ENCODE measurements around the gene LILRA6. TPM values are rescaled to one million over a fixed set of nuclear protein-coding genes. Genes with fewer than 3 reads are reported as not detected.

LILRA6 gene
- polyA plus RNA-seq, 3 donors: 65.7 to 150 (median 143) TPM

DNA sequence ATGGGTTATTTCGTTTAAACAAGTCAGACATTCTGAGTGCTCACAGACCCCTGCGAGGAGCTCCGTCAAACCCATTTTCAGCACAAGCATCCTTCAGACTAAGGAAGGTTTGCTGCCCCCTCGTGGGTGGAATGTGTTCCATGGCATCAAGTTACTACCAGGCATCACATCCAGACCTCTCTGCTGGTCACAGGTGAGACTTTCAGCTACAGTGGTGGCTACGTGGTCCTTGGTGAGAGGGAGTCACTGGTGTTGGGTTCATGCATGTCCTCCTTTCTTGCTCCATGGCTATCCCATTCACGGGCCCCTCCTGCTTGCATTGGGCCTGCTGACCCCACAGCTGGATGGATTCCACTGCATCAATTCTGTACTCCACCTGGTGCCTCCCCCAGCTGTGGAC lies 23.5 kb upstream of the LILRA6 start:
- peak overlapping the region in 1 of 2 donors; percentile 20 for H3K4me3 Mint-ChIP-seq
- intact Hi-C loops (cut with micrococcal nuclease): loop anchor here in 1 of 2 donors (2.0 to 10.0 kb wide), 2 partner anchors 15 to 49 kb away; partner anchors contain the start of genes LILRA5 and LILRB2

DNA sequence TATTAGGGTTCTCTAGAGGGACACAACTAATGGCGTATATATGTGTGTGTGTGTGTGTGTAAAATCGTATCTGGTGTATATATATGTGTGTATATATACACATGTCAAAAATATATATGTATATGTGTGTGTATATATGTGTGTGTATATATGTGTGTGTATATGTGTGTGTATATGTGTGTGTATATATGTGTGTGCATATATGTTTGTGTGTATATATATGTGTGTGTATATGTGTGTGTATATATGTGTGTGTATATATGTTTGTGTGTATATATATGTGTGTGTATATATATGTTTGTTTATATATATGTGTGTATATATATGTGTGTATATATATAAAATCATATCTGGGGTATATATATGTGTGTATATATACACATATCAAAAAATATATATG lies 19.9 kb upstream of the LILRA6 start:
- H3K27ac Mint-ChIP-seq: no peak overlapping the region
- Histone ChIP-seq H3K36me3 (replicated peaks in 1 of 2; ENCODE audit: control insufficient read depth in 1 of 2, insufficient read depth in 2 of 2, low read length in 2 of 2) (no peaks in the 10 kb centered on the region), H3K27ac (ENCODE audit: low read depth in 1 of 2, low read length in 2 of 2) (no peak overlapping the region), H3K9ac (ENCODE audit: insufficient read depth, low read length, poor library complexity, severe bottlenecking) (no peak overlapping the region), H3K4me2 (replicated peaks; ENCODE audit: extremely low read depth, low read length, poor library complexity, severe bottlenecking) (no peak overlapping the region), H3K4me1 (ENCODE audit: control insufficient read depth in 1 of 2, insufficient read depth in 2 of 2, low read length in 2 of 2) (peaks cover 8 to 17% of the 10 kb centered on the region in 2 donors), H4K20me1 (ENCODE audit: insufficient read depth, low read length) (no peaks in the 10 kb centered on the region), H2AFZ (ENCODE audit: insufficient read depth, low read depth, low read length, poor library complexity, severe bottlenecking) (no peak overlapping the region), H3K79me2 (ENCODE audit: insufficient read depth, low read length) (no peaks in the 10 kb centered on the region), H3K9me3 (replicated peaks in 1 of 2; ENCODE audit: control insufficient read depth in 1 of 2, insufficient read depth in 1 of 2, low read length in 2 of 2) (no peaks in the 10 kb centered on the region), H3K27me3 (ENCODE audit: control insufficient read depth in 2 of 2, insufficient read depth in 2 of 2, low read length in 2 of 2) (no peaks in the 10 kb centered on the region), H3K4me3 (replicated peaks in 1 of 3; ENCODE audit: low read depth in 2 of 3, low read length in 3 of 3) (no peak overlapping the region)
- peaks cover 17% of the 10 kb centered on the region for H3K4me1 Mint-ChIP-seq
- H3K36me3 Mint-ChIP-seq: no peaks in the 10 kb centered on the region
- DNase-seq: no peak
- intact Hi-C loops (cut with micrococcal nuclease): loop anchor here in 1 of 2 donors (10.0 kb wide), 1 partner anchor 52 kb away; the partner anchor contains the start of gene LILRA5
- TF ChIP-seq, protein P1, sequence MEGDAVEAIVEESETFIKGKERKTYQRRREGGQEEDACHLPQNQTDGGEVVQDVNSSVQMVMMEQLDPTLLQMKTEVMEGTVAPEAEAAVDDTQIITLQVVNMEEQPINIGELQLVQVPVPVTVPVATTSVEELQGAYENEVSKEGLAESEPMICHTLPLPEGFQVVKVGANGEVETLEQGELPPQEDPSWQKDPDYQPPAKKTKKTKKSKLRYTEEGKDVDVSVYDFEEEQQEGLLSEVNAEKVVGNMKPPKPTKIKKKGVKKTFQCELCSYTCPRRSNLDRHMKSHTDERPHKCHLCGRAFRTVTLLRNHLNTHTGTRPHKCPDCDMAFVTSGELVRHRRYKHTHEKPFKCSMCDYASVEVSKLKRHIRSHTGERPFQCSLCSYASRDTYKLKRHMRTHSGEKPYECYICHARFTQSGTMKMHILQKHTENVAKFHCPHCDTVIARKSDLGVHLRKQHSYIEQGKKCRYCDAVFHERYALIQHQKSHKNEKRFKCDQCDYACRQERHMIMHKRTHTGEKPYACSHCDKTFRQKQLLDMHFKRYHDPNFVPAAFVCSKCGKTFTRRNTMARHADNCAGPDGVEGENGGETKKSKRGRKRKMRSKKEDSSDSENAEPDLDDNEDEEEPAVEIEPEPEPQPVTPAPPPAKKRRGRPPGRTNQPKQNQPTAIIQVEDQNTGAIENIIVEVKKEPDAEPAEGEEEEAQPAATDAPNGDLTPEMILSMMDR (IDR thresholded peaks at IDR 0.05): no peak
- H3K9me3 Mint-ChIP-seq: no peaks in the 10 kb centered on the region
- H3K4me3 Mint-ChIP-seq: no peak overlapping the region
- peaks cover 0 to 6% (median 3%) of the 10 kb centered on the region in 3 donors for H3K27me3 Mint-ChIP-seq (ENCODE audit: low read depth in 3 of 3)
- no CpG with 5 or more reads among the region's 2 CpGs for WGBS (ENCODE audit: insufficient coverage)

More for the DNA sequence above, 23.5 kb upstream of the LILRA6 start:
- H3K27ac Mint-ChIP-seq: peak overlapping the region in 3 of 7 donors; percentile 30 to 84 (median 48)
- H3K9me3 ChIP-seq (replicated peaks in 1 of 2; ENCODE audit: control insufficient read depth in 1 of 2, insufficient read depth in 1 of 2, low read length in 2 of 2): no peaks in the 10 kb centered on the region
- no peak overlapping the region for H3K9ac ChIP-seq (ENCODE audit: insufficient read depth, low read length, poor library complexity, severe bottlenecking)
- H2AFZ ChIP-seq (ENCODE audit: insufficient read depth, low read depth, low read length, poor library complexity, severe bottlenecking): peak overlapping the region; percentile 29
- H3K4me1 Mint-ChIP-seq: peaks cover 39% of the 10 kb centered on the region
- H3K79me2 ChIP-seq (ENCODE audit: insufficient read depth, low read length): no peaks in the 10 kb centered on the region
- peak overlapping the region; percentile 27 for H3K4me2 ChIP-seq (replicated peaks; ENCODE audit: extremely low read depth, low read length, poor library complexity, severe bottlenecking)
- H3K27ac ChIP-seq (ENCODE audit: low read depth in 1 of 2, low read length in 2 of 2): no peak overlapping the region
- 22% methylated on average over 4 of the region's 6 CpGs for WGBS (ENCODE audit: insufficient coverage)
- H4K20me1 ChIP-seq (ENCODE audit: insufficient read depth, low read length): no peaks in the 10 kb centered on the region
- TF ChIP-seq, protein P1 (IDR thresholded peaks at IDR 0.05): peak; percentile 88
- peaks cover 0 to 2% (median 0%) of the 10 kb centered on the region in 3 donors for H3K27me3 Mint-ChIP-seq (ENCODE audit: low read depth in 3 of 3)
- no peaks in the 10 kb centered on the region for H3K36me3 Mint-ChIP-seq
- no peaks in the 10 kb centered on the region for H3K9me3 Mint-ChIP-seq
- peak; percentile 71 to 81 (median 77) for DNase-seq
- no peaks in the 10 kb centered on the region for H3K36me3 ChIP-seq (replicated peaks in 1 of 2; ENCODE audit: control insufficient read depth in 1 of 2, insufficient read depth in 2 of 2, low read length in 2 of 2)
- H3K27me3 ChIP-seq (ENCODE audit: control insufficient read depth in 2 of 2, insufficient read depth in 2 of 2, low read length in 2 of 2): no peaks in the 10 kb centered on the region
- H3K4me1 ChIP-seq (ENCODE audit: control insufficient read depth in 1 of 2, insufficient read depth in 2 of 2, low read length in 2 of 2): peaks cover 35 to 53% of the 10 kb centered on the region in 2 donors
- H3K4me3 ChIP-seq (replicated peaks in 1 of 3; ENCODE audit: low read depth in 2 of 3, low read length in 3 of 3): no peak overlapping the region
